Activated CD8-positive, alpha-beta memory T cell treated with anti-CD3 and anti-CD28 coated beads, Interleukin-2, amount 50 U/mL, for 1 hour (primary cell): ENCODE measurements around the gene ZNF397.
A peak's percentile ranks its signal among the peaks of the same experiment; 100 is the strongest.
"Not testable (repeated sequence)": the region's sequence is repeated elsewhere in the genome, so short reads cannot be mapped to it uniquely, and the experiment has no call there.

Experiments used
- DNase-seq: peaks from one replicate; pipeline ENCODE4 v3.0.0-alpha.2; 2020; ENCODE audit errors: extremely low read depth

ZNF397 gene

GRCh38 chr18:35240664-35241447 lies at the start of gene ZNF397:
Gene ZNF397 (plus strand): TSS chr18:35241034. CDS start chr18:35242471, 1,437 bp downstream.
- DNase-seq: peak; percentile 90

- no peak for DNase-seq
Measured at GRCh38 chr18:35191698-35192025, 49.2 kb upstream of the ZNF397 start.

- DNase-seq: no peak
Measured at GRCh38 chr18:35192415-35192814, 48.4 kb upstream of the ZNF397 start.

GRCh38 chr18:35193316-35193715 lies 47.5 kb upstream of the ZNF397 start:
- no peak for DNase-seq

GRCh38 chr18:35197296-35197695 lies 43.5 kb upstream of the ZNF397 start:
- DNase-seq: no peak

- no peak for DNase-seq
Measured at GRCh38 chr18:35201256-35201931, 39.4 kb upstream of the ZNF397 start.

- no peak for DNase-seq
Measured at GRCh38 chr18:35203067-35203466, 37.8 kb upstream of the ZNF397 start.

GRCh38 chr18:35205199-35205712 lies 35.6 kb upstream of the ZNF397 start:
- DNase-seq: no peak

- not testable (repeated sequence) for DNase-seq
Measured at GRCh38 chr18:35205746-35206458, 34.9 kb upstream of the ZNF397 start.

GRCh38 chr18:35215026-35215425 lies 25.8 kb upstream of the ZNF397 start:
- no peak for DNase-seq

- DNase-seq: not testable (repeated sequence)
Measured at GRCh38 chr18:35216611-35217010, 24.2 kb upstream of the ZNF397 start.

GRCh38 chr18:35219331-35219730 lies 21.5 kb upstream of the ZNF397 start:
- DNase-seq: not testable (repeated sequence)

GRCh38 chr18:35220424-35220823 lies 20.4 kb upstream of the ZNF397 start:
- no peak for DNase-seq

- no peak for DNase-seq
Measured at GRCh38 chr18:35223797-35224196, 17.0 kb upstream of the ZNF397 start.

- no peak for DNase-seq
Measured at GRCh38 chr18:35227254-35227653, 13.6 kb upstream of the ZNF397 start.

GRCh38 chr18:35231052-35231451 lies 9.8 kb upstream of the ZNF397 start:
- peak; percentile 59 for DNase-seq

- no peak for DNase-seq
Measured at GRCh38 chr18:35236571-35237363, 4.1 kb upstream of the ZNF397 start.

GRCh38 chr18:35239314-35239713 lies 1.5 kb upstream of the ZNF397 start:
- DNase-seq: no peak

GRCh38 chr18:35241448-35241804 lies 592 bp downstream of the ZNF397 start:
- DNase-seq: no peak

- no peak for DNase-seq
Measured at GRCh38 chr18:35242426-35242825, 1.6 kb downstream of the ZNF397 start.

- DNase-seq: no peak
Measured at GRCh38 chr18:35244671-35245070, 3.8 kb downstream of the ZNF397 start.
